GM12878 (cell line): ENCODE data around the gene ATF7. TPM values are rescaled to one million over a fixed set of nuclear protein-coding genes. Genes with fewer than 3 reads are reported as not detected.
A peak's percentile ranks its signal among the peaks of the same experiment; 100 is the strongest.

Source experiments
- ATAC-seq: fragments of 200-7000 bp; cut with Tn5 transposase; 3 replicates; pipeline ENCODE4 v1.9.1; 2020; ENCODE audit warnings: mild to moderate bottlenecking, moderate library complexity
- BruUV-seq: library from RNA; stranded (reverse); fragments of 400-500 nt; replicated peaks from 2 replicates; lab custom pipeline; 2021; lab: Mats Ljungman, UMichigan
- CTCF ChIA-PET: fragments of 300-600 bp; sonication (Branson Sonifier 250); formaldehyde crosslinking; extraction: SDS; loops from one replicate; lab custom pipeline; 2021; ENCODE audit warnings: inconsistent platforms; lab: Yijun Ruan, JAX
- POLR2A ChIA-PET: fragments of 350-600 bp; formaldehyde crosslinking; extraction: SDS; loops from one replicate; lab custom pipeline; 2021; ENCODE audit warnings: inconsistent platforms; lab: Charles Lee
- RAD21 ChIA-PET: fragments of 300-600 bp; sonication (Branson Sonifier 250); formaldehyde crosslinking; loops from one replicate; lab custom pipeline; 2023; ENCODE audit warnings: antibody characterized with exemption; ENCODE audit not compliant: unreplicated experiment; lab: Charles Lee
- SMC1A ChIA-PET: fragments of 300-600 bp; sonication (Branson Sonifier 250); formaldehyde crosslinking; loops from one replicate; lab custom pipeline; 2023; ENCODE audit not compliant: unreplicated experiment, uncharacterized antibody; lab: Charles Lee
- DNase-seq: peaks from one replicate; pipeline ENCODE4 v3.0.0-alpha.2; 2011; ENCODE audit warnings: low read depth, low spot score
- FAIRE-seq: peaks from 3 replicates; lab custom pipeline; 2011; peaks lifted over from hg19 to GRCh38; lab: Jason Lieb, UNC
- H2AFZ ChIP-seq: 2 replicates; pipeline ENCODE4 v1.6.0; 2011; ENCODE audit warnings: low read depth, low read length, control low read depth; ENCODE audit not compliant: control insufficient read depth
- H3K27ac ChIP-seq: 2 replicates; pipeline ENCODE4 v1.5.1; 2011; ENCODE audit warnings: control low read depth; ENCODE audit not compliant: control insufficient read depth, insufficient read depth
- H3K27me3 ChIP-seq, 2 experiments: replicated peaks in 1 of 2; 2 replicates each; pipeline versions ENCODE4 v1.6.0 to v1.6.1; 2011; ENCODE audit warnings: low read length in 1 of 2; ENCODE audit not compliant: control insufficient read depth in 2 of 2, insufficient read depth in 2 of 2
- H3K36me3 ChIP-seq, 2 experiments: 2 replicates each; pipeline ENCODE4 v1.5.1; 2011; ENCODE audit warnings: low read length in 1 of 2; ENCODE audit not compliant: control insufficient read depth in 2 of 2, insufficient read depth in 2 of 2
- H3K4me1 ChIP-seq: 2 replicates; pipeline ENCODE4 v1.6.1; 2011; ENCODE audit warnings: mild to moderate bottlenecking, low read length, moderate library complexity, mixed read lengths; ENCODE audit not compliant: control insufficient read depth, insufficient read depth
- H3K4me2 ChIP-seq: 2 replicates; pipeline ENCODE4 v1.6.0; 2011; ENCODE audit warnings: control low read depth; ENCODE audit not compliant: control insufficient read depth, insufficient read depth
- H3K4me3 ChIP-seq: fragments of 200-600 bp; sonication (generic); 2 replicates; pipeline ENCODE4 v1.5.1; 2016
- H3K79me2 ChIP-seq: 2 replicates; pipeline ENCODE4 v1.6.0; 2011; ENCODE audit warnings: low read length; ENCODE audit not compliant: control insufficient read depth, insufficient read depth
- H3K9ac ChIP-seq: 2 replicates; pipeline ENCODE4 v1.8.0; 2011; ENCODE audit warnings: low read length, control low read depth, mixed read lengths; ENCODE audit not compliant: control insufficient read depth, insufficient read depth
- H3K9me3 ChIP-seq: replicated peaks from 3 replicates; pipeline ENCODE4 v1.5.1; 2011; ENCODE audit warnings: mild to moderate bottlenecking, low read length; ENCODE audit not compliant: control insufficient read depth, insufficient read depth
- H4K20me1 ChIP-seq: 2 replicates; pipeline ENCODE4 v1.6.0; 2011; ENCODE audit not compliant: control insufficient read depth, insufficient read depth
- E2F8 ChIP-seq: fragments of 450-650 bp; IDR thresholded peaks from 2 replicates; pipeline ENCODE4 v1.6.1; 2018; ENCODE audit warnings: mild to moderate bottlenecking, low read depth, moderate library complexity; ENCODE audit not compliant: partially characterized antibody
- MTA2 ChIP-seq: fragments of 450-650 bp; IDR thresholded peaks from 2 replicates; pipeline ENCODE4 v1.6.1; 2016; ENCODE audit warnings: low read depth, mild to moderate bottlenecking, moderate library complexity
- POLR2AphosphoS5 ChIP-seq: IDR thresholded peaks from 2 replicates; pipeline ENCODE4 v1.6.1; 2011; ENCODE audit warnings: mild to moderate bottlenecking, low read length, inconsistent platforms
- WGBS: methylation state at CpG from one replicate; pipeline ENCODE4 v1.1.6; 2016; ENCODE audit warnings: low lambda C conversion rate; ENCODE audit not compliant: insufficient replicate concordance, insufficient coverage; ENCODE audit errors: missing lambda C conversion rate; 5-methylcytosine and 5-hydroxymethylcytosine counted together
- in situ Hi-C: fragments of 300-500 bp; cut with MboI; formaldehyde crosslinking; loops from 9 replicates; pipeline ENCODE4 v1.14.3; 2018; ENCODE audit warnings: mixed read lengths
- intact Hi-C: fragments of 100-400 bp; cut with micrococcal nuclease; formaldehyde crosslinking; loops from one replicate; pipeline ENCODE4 v1.14.2; 2022; ENCODE audit not compliant: unreplicated experiment
- polyA plus RNA-seq, 11 experiments: library from polyadenylated mRNA; depleted of rRNA in 4 of 11; unstranded in 6 of 11; stranded (reverse) in 5 of 11; fragments of >200 nt; fragmentation: Nextera tagmentation in 4 of 11; fragmentation: Illumina TruSeq in 1 of 11; extraction: Ambion mirVana in 4 of 11; extraction: Trizol in 1 of 11; gene quantifications; 1 replicate in 1 of 11; 2 replicates in 10 of 11; pipeline versions ENCODE4 v1.2.1 to v1.2.3, GENCODE V29; 2011 to 2016; ENCODE audit warnings: inconsistent platforms in 2 of 11, missing spikeins in 2 of 11, low read depth in 1 of 11
- total RNA-seq, 4 experiments: library from RNA; depleted of rRNA in 3 of 4; stranded (reverse); fragments of >200 nt in 3 of 4; fragmentation: Illumina TruSeq in 1 of 4; extraction: Trizol in 1 of 4; gene quantifications; 2 replicates each; pipeline versions ENCODE4 v1.2.1 to v1.2.3, GENCODE V29; 2013 to 2021

Gene ATF7
- total and polyA plus RNA-seq, 10 of the 15 experiments (the other 5 are each of a cell fraction or from before 2014, with no cell fraction given), result 9.1 to 30.7 (median 21.8) TPM

GRCh38 chr12:53472056-53472582, 154.1 kb downstream of the ATF7 start:
- intact Hi-C loops, result no loop called here
- Histone ChIP-seq H3K9me3 (no peaks in the 10 kb centered on the region), H3K79me2 (peaks cover 3% of the 10 kb centered on the region; the same call in 1 of the 2 replicates), H2AFZ (no peak overlapping the region), H3K4me1 (0 out of 2 replicates have a peak, but pooled peaks cover 2% of the 10 kb centered on the region), H3K36me3 (peaks cover 26 to 67% of the 10 kb centered on the region in 2 experiments), H3K4me2 (no peak overlapping the region), H4K20me1 (peaks cover 5% of the 10 kb centered on the region), H3K9ac (no peak overlapping the region), H3K27me3 (no peaks in the 10 kb centered on the region), H3K4me3 (no peak overlapping the region), H3K27ac (no peak overlapping the region)
- no peak for TF ChIP-seq MTA2
- POLR2A ChIA-PET, result interaction anchor here (1.4 to 2.2 kb wide), 3 partner anchors 17 to 89 kb away, joined by 3 to 6 read pairs (median 4); no protein-coding TSS in a partner anchor
- RAD21 ChIA-PET, result interaction anchor here (1.5 kb wide), 1 partner anchor 120 kb away, joined by 3 read pairs; no protein-coding TSS in a partner anchor
- FAIRE-seq (no peak), ATAC-seq (no peak), DNase-seq (no peak)
- in situ Hi-C loops, result loop anchor here (10.0 kb wide), 1 partner anchor 447 kb away; no protein-coding TSS in a partner anchor
- CTCF ChIA-PET, result interaction anchor here (1.9 to 2.9 kb wide), 2 partner anchors 10 to 119 kb away, joined by 7 to 12 read pairs; no protein-coding TSS in a partner anchor
- no TSS peak for BruUV-seq
- SMC1A ChIA-PET, result interaction anchor here (1.9 kb wide), 1 partner anchor 10 kb away, joined by 6 read pairs; no protein-coding TSS in a partner anchor
- 67% methylated on average over 1 of the region's 1 CpG for WGBS

- Histone ChIP-seq H3K4me2 (no peak overlapping the region), H3K4me3 (no peak overlapping the region), H2AFZ (no peak overlapping the region), H3K36me3 (peaks cover 36 to 72% of the 10 kb centered on the region in 2 experiments), H3K79me2 (peaks cover 7% of the 10 kb centered on the region), H3K27me3 (no peaks in the 10 kb centered on the region), H4K20me1 (peaks cover 7% of the 10 kb centered on the region; the same call in 1 of the 2 replicates), H3K9ac (no peak overlapping the region), H3K4me1 (no peaks in the 10 kb centered on the region), H3K9me3 (no peaks in the 10 kb centered on the region), H3K27ac (no peak overlapping the region)
- no peak for FAIRE-seq
- 92% methylated on average over 1 of the region's 1 CpG for WGBS
- ChIA-PET RAD21 (no interaction called here), CTCF (interaction anchor here (0.8 to 2.2 kb wide), 3 partner anchors 9 to 173 kb away, joined by 3 to 10 read pairs (median 4); partner anchors contain the start of genes PFDN5 and TARBP2), SMC1A (interaction anchor here (1.2 kb wide), 1 partner anchor 9 kb away, joined by 5 read pairs; no protein-coding TSS in a partner anchor), POLR2A (interaction anchor here (0.6 kb wide), 1 partner anchor 67 kb away, joined by 3 read pairs; no protein-coding TSS in a partner anchor)
- no peak for ATAC-seq
- DNase-seq, result no peak
- peak; percentile 84; the same call in 1 of the 2 replicates for TF ChIP-seq POLR2AphosphoS5
- TF ChIP-seq E2F8, result no peak
- intact Hi-C loops, result no loop called here
- BruUV-seq, result no TSS peak
- in situ Hi-C loops, result no loop called here
Observed at GRCh38 chr12:53468282-53468681, 157.9 kb downstream of the ATF7 start.
